HTERT RPE-1 (cell line): Measurements from ENCODE around the gene ZBTB16.

ENCODE experiments used
- in situ Hi-C: fragments of 300-500 bp; cut with MboI; formaldehyde crosslinking; loops from 4 replicates; pipeline ENCODE4 v1.14.3; 2020; ENCODE audit warnings: low sequenced_read_pairs

ZBTB16 gene

GRCh38 chr11:114291381-114291780 lies 231.9 kb downstream of the ZBTB16 start:
- in situ Hi-C loops, result no loop called here

GRCh38 chr11:114291842-114292680 lies 232.6 kb downstream of the ZBTB16 start:
- in situ Hi-C loops, result no loop called here

- in situ Hi-C loops, result no loop called here
Measured at GRCh38 chr11:114293201-114293711, 233.7 kb downstream of the ZBTB16 start.

- in situ Hi-C loops, result no loop called here
Measured at GRCh38 chr11:114295676-114296604, 236.4 kb downstream of the ZBTB16 start, which contains the start of gene NNMT. Gene NNMT (plus strand): TSS chr11:114296399. CDS start chr11:114296557, 158 bp downstream.

GRCh38 chr11:114296605-114297372 lies 237.3 kb downstream of the ZBTB16 start:
- in situ Hi-C loops, result no loop called here

GRCh38 chr11:114297806-114298709 lies 238.5 kb downstream of the ZBTB16 start:
- in situ Hi-C loops, result no loop called here

GRCh38 chr11:114298710-114299109 lies 239.2 kb downstream of the ZBTB16 start:
- in situ Hi-C loops, result no loop called here
